Retinal pigment epithelial cell (primary cell): ENCODE results near the gene MYL4.

Source experiments
- DNase-seq: peaks from one replicate; pipeline ENCODE4 v3.0.0-alpha.2; 2010; ENCODE audit warnings: low read depth
- H3K4me3 ChIP-seq: 2 replicates; pipeline ENCODE4 v1.5.1; 2011; ENCODE audit warnings: mild to moderate bottlenecking, low read length, control low read depth, moderate library complexity
- CTCF ChIP-seq: conservative IDR thresholded peaks from 2 replicates; pipeline ENCODE4 v1.5.1; 2011; ENCODE audit warnings: low read depth, low read length, control low read depth, inconsistent platforms

The MYL4 gene

GRCh38 chr17:47235923-47236322 lies 26.8 kb downstream of the MYL4 start:
- DNase-seq, result no peak
- H3K4me3 ChIP-seq, result no peak overlapping the region
- no peak for TF ChIP-seq CTCF

GRCh38 chr17:47237841-47238240 lies 28.7 kb downstream of the MYL4 start:
- TF ChIP-seq CTCF, result no peak
- DNase-seq, result no peak
- no peak overlapping the region for H3K4me3 ChIP-seq

GRCh38 chr17:47238321-47239010 lies 29.3 kb downstream of the MYL4 start:
- no peak for DNase-seq
- TF ChIP-seq CTCF, result no peak
- no peak overlapping the region for H3K4me3 ChIP-seq

GRCh38 chr17:47239619-47239966 lies 30.4 kb downstream of the MYL4 start:
- DNase-seq, result no peak
- H3K4me3 ChIP-seq, result no peak overlapping the region
- no peak for TF ChIP-seq CTCF

- TF ChIP-seq CTCF, result no peak
- DNase-seq, result peak; percentile 88
Observed at GRCh38 chr17:47239967-47240651, 31.0 kb downstream of the MYL4 start.

GRCh38 chr17:47240806-47241205 lies 31.7 kb downstream of the MYL4 start:
- no peak overlapping the region for H3K4me3 ChIP-seq
- DNase-seq, result no peak
- no peak for TF ChIP-seq CTCF

More at GRCh38 chr17:47239967-47240651, 31.0 kb downstream of the MYL4 start:
- H3K4me3 ChIP-seq, result no peak overlapping the region

GRCh38 chr17:47242648-47243047 lies 33.5 kb downstream of the MYL4 start:
- no peak for TF ChIP-seq CTCF
- no peak overlapping the region for H3K4me3 ChIP-seq
- DNase-seq, result no peak
